ENCODE data around the gene TNFSF8.

TNFSF8 gene

DNA sequence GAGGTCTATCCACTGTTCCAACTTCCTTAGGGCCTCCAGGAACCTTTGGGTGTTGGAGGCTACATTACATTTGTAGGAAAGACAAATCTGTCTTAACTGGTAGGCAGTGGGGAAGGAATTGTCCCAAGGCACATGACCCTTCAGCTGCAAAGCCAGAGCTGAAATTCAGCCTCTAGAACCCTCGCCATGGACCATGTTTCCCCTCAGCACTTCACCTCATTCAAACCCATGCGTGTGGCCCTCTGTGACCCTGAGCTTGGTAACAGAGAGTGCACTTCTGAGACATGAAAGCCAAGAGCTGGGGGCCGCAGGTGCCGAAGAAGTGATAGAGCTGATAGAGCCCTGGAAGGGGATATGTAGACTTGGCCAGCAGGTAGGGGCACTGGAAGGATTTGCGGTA lies 17.2 kb downstream of the TNFSF8 start:
- H3K14ac ChIP-seq (ENCODE audit: low read length): peak overlapping the region; percentile 33
- no peak for DNase-seq
- H4K91ac ChIP-seq (ENCODE audit: low read depth, low read length): peak overlapping the region; percentile 96
- H3K79me2 ChIP-seq (ENCODE audit: control insufficient read depth, insufficient read depth, low read length, poor library complexity): peaks cover 6% of the 10 kb centered on the region
- H3K18ac ChIP-seq (ENCODE audit: low read length): peak overlapping the region; percentile 13
- H4K12ac ChIP-seq (ENCODE audit: low read depth, low read length): peak overlapping the region; percentile 11
- no peaks in the 10 kb centered on the region for H3K36me3 ChIP-seq (ENCODE audit: control insufficient read depth in 1 of 2, insufficient read depth in 2 of 2, low read length in 2 of 2)
- H4K8ac ChIP-seq (ENCODE audit: low read depth, low read length): peak overlapping the region; percentile 37
- H2BK5ac ChIP-seq (ENCODE audit: low read depth, low read length, poor library complexity): peak overlapping the region; percentile 75
- peak overlapping the region; percentile 55 for H3K27ac ChIP-seq (ENCODE audit: low read depth, low read length)
- H3K4me2 ChIP-seq (ENCODE audit: low read length): no peak overlapping the region
- H3K27me3 ChIP-seq (ENCODE audit: insufficient read depth, low read length): no peaks in the 10 kb centered on the region
- H3K4me3 ChIP-seq (ENCODE audit: low read depth, low read length): no peak overlapping the region
- H3K4ac ChIP-seq (ENCODE audit: low read depth, low read length): peak overlapping the region; percentile 13
- WGBS (ENCODE audit: extremely low coverage, insufficient coverage, insufficient read length): no CpG with 5 or more reads among the region's 5 CpGs
- H2BK120ac ChIP-seq (ENCODE audit: insufficient read depth, low read length, poor library complexity): peak overlapping the region; percentile 80
- peak overlapping the region; percentile 18 for H3K9ac ChIP-seq (ENCODE audit: low read length)
- H2AK5ac ChIP-seq (ENCODE audit: low read length): peak overlapping the region; percentile 75
- H3K79me1 ChIP-seq (ENCODE audit: low read length): peaks cover 41% of the 10 kb centered on the region
- no peak overlapping the region for H3K23ac ChIP-seq (ENCODE audit: low read length)
- H2AFZ ChIP-seq (ENCODE audit: insufficient read depth, low read length, poor library complexity): no peak overlapping the region
- H3K9me3 ChIP-seq (ENCODE audit: insufficient read depth, low read depth, low read length): no peaks in the 10 kb centered on the region
- H2BK12ac ChIP-seq (ENCODE audit: low read length): peak overlapping the region; percentile 87
- H3K4me1 ChIP-seq (ENCODE audit: control insufficient read depth in 1 of 2, insufficient read depth in 2 of 2, low read length in 2 of 2): peaks cover 22 to 34% of the 10 kb centered on the region in 2 experiments

- Histone ChIP-seq H3K27me3 (ENCODE audit: insufficient read depth, low read length) (no peaks in the 10 kb centered on the region), H3K4me3 (ENCODE audit: low read depth, low read length) (no peak overlapping the region), H3K18ac (ENCODE audit: low read length) (no peak overlapping the region), H3K14ac (ENCODE audit: low read length) (no peak overlapping the region), H2BK5ac (ENCODE audit: low read depth, low read length, poor library complexity) (no peak overlapping the region), H2AFZ (ENCODE audit: insufficient read depth, low read length, poor library complexity) (no peak overlapping the region), H2BK120ac (ENCODE audit: insufficient read depth, low read length, poor library complexity) (peak overlapping the region; percentile 84), H2BK12ac (ENCODE audit: low read length) (no peak overlapping the region), H4K91ac (ENCODE audit: low read depth, low read length) (no peak overlapping the region), H4K12ac (ENCODE audit: low read depth, low read length) (no peak overlapping the region), H3K36me3 (ENCODE audit: control insufficient read depth in 1 of 2, insufficient read depth in 2 of 2, low read length in 2 of 2) (no peaks in the 10 kb centered on the region), H3K4me2 (ENCODE audit: low read length) (no peak overlapping the region), H3K27ac (ENCODE audit: low read depth, low read length) (no peak overlapping the region), H3K9me3 (ENCODE audit: insufficient read depth, low read depth, low read length) (no peaks in the 10 kb centered on the region), H3K9ac (ENCODE audit: low read length) (no peak overlapping the region), H3K23ac (ENCODE audit: low read length) (no peak overlapping the region), H4K8ac (ENCODE audit: low read depth, low read length) (no peak overlapping the region), H3K4me1 (ENCODE audit: control insufficient read depth in 1 of 2, insufficient read depth in 2 of 2, low read length in 2 of 2) (peaks cover 29 to 42% of the 10 kb centered on the region in 2 experiments), H3K79me2 (ENCODE audit: control insufficient read depth, insufficient read depth, low read length, poor library complexity) (peaks cover 10% of the 10 kb centered on the region), H2AK5ac (ENCODE audit: low read length) (no peak overlapping the region), H3K79me1 (ENCODE audit: low read length) (peaks cover 52% of the 10 kb centered on the region), H3K4ac (ENCODE audit: low read depth, low read length) (no peak overlapping the region)
- no CpG with 5 or more reads among the region's 2 CpGs for WGBS (ENCODE audit: extremely low coverage, insufficient coverage, insufficient read length)
- peak in 1 of 2 donors; percentile 79 for DNase-seq
Observed at GRCh38 chr9:114911167-114911821, 19.1 kb downstream of the TNFSF8 start.

DNA sequence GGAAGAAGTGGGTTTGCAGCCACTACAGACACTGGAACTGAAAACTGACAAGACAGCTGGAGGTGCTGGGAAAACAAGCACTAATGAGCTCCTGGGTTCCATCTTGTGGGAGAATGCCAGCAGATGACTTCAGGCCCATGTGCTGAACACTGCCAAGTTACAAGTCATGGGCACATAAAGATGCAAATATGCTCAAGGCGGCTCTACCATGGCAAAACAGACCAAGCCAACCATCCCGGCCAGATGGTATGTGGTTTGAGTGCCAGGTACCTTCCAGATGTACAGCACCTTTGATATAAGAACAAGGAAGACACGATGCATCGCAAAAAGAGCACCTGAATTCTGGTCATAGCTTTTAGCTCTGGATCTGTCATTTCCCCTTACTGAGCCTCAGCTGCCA lies 19.9 kb downstream of the TNFSF8 start:
- peak overlapping the region; percentile 18 for H3K4ac ChIP-seq (ENCODE audit: low read depth, low read length)
- peak overlapping the region; percentile 42 for H4K8ac ChIP-seq (ENCODE audit: low read depth, low read length)
- H3K27ac ChIP-seq (ENCODE audit: low read depth, low read length): no peak overlapping the region
- peak overlapping the region; percentile 70 for H2BK5ac ChIP-seq (ENCODE audit: low read depth, low read length, poor library complexity)
- no peak overlapping the region for H3K4me3 ChIP-seq (ENCODE audit: low read depth, low read length)
- H3K27me3 ChIP-seq (ENCODE audit: insufficient read depth, low read length): no peaks in the 10 kb centered on the region
- peaks cover 52% of the 10 kb centered on the region for H3K79me1 ChIP-seq (ENCODE audit: low read length)
- no peak overlapping the region for H2AFZ ChIP-seq (ENCODE audit: insufficient read depth, low read length, poor library complexity)
- H3K14ac ChIP-seq (ENCODE audit: low read length): peak overlapping the region; percentile 32
- DNase-seq: no peak
- peak overlapping the region; percentile 100 for H4K91ac ChIP-seq (ENCODE audit: low read depth, low read length)
- peaks cover 10% of the 10 kb centered on the region for H3K79me2 ChIP-seq (ENCODE audit: control insufficient read depth, insufficient read depth, low read length, poor library complexity)
- H2BK120ac ChIP-seq (ENCODE audit: insufficient read depth, low read length, poor library complexity): peak overlapping the region; percentile 84
- H3K36me3 ChIP-seq (ENCODE audit: control insufficient read depth in 1 of 2, insufficient read depth in 2 of 2, low read length in 2 of 2): no peaks in the 10 kb centered on the region
- H3K4me1 ChIP-seq (ENCODE audit: control insufficient read depth in 1 of 2, insufficient read depth in 2 of 2, low read length in 2 of 2): peaks cover 29 to 43% of the 10 kb centered on the region in 2 experiments
- H3K18ac ChIP-seq (ENCODE audit: low read length): peak overlapping the region; percentile 3
- no peaks in the 10 kb centered on the region for H3K9me3 ChIP-seq (ENCODE audit: insufficient read depth, low read depth, low read length)
- no CpG with 5 or more reads among the region's 4 CpGs for WGBS (ENCODE audit: extremely low coverage, insufficient coverage, insufficient read length)
- H2BK12ac ChIP-seq (ENCODE audit: low read length): peak overlapping the region; percentile 89
- no peak overlapping the region for H3K9ac ChIP-seq (ENCODE audit: low read length)
- H4K12ac ChIP-seq (ENCODE audit: low read depth, low read length): no peak overlapping the region
- H3K4me2 ChIP-seq (ENCODE audit: low read length): no peak overlapping the region
- H3K23ac ChIP-seq (ENCODE audit: low read length): no peak overlapping the region
- peak overlapping the region; percentile 87 for H2AK5ac ChIP-seq (ENCODE audit: low read length)

- peaks cover 26 to 44% of the 10 kb centered on the region in 2 experiments for H3K4me1 ChIP-seq (ENCODE audit: control insufficient read depth in 1 of 2, insufficient read depth in 2 of 2, low read length in 2 of 2)
- peak overlapping the region; percentile 42 for H4K8ac ChIP-seq (ENCODE audit: low read depth, low read length)
- no peak overlapping the region for H3K4me3 ChIP-seq (ENCODE audit: low read depth, low read length)
- H3K14ac ChIP-seq (ENCODE audit: low read length): peak overlapping the region; percentile 32
- H3K4ac ChIP-seq (ENCODE audit: low read depth, low read length): peak overlapping the region; percentile 57
- H3K4me2 ChIP-seq (ENCODE audit: low read length): no peak overlapping the region
- no peak overlapping the region for H3K23ac ChIP-seq (ENCODE audit: low read length)
- peak overlapping the region; percentile 100 for H4K91ac ChIP-seq (ENCODE audit: low read depth, low read length)
- peak overlapping the region; percentile 84 for H2BK120ac ChIP-seq (ENCODE audit: insufficient read depth, low read length, poor library complexity)
- peaks cover 51% of the 10 kb centered on the region for H3K79me1 ChIP-seq (ENCODE audit: low read length)
- peak overlapping the region; percentile 87 for H2AK5ac ChIP-seq (ENCODE audit: low read length)
- H3K9ac ChIP-seq (ENCODE audit: low read length): no peak overlapping the region
- H3K9me3 ChIP-seq (ENCODE audit: insufficient read depth, low read depth, low read length): no peaks in the 10 kb centered on the region
- H3K36me3 ChIP-seq (ENCODE audit: control insufficient read depth in 1 of 2, insufficient read depth in 2 of 2, low read length in 2 of 2): no peaks in the 10 kb centered on the region
- H2BK5ac ChIP-seq (ENCODE audit: low read depth, low read length, poor library complexity): peak overlapping the region; percentile 100
- H3K18ac ChIP-seq (ENCODE audit: low read length): peak overlapping the region; percentile 92
- H2AFZ ChIP-seq (ENCODE audit: insufficient read depth, low read length, poor library complexity): no peak overlapping the region
- no peaks in the 10 kb centered on the region for H3K27me3 ChIP-seq (ENCODE audit: insufficient read depth, low read length)
- H2BK12ac ChIP-seq (ENCODE audit: low read length): peak overlapping the region; percentile 93
- no peak overlapping the region for H4K12ac ChIP-seq (ENCODE audit: low read depth, low read length)
- H3K79me2 ChIP-seq (ENCODE audit: control insufficient read depth, insufficient read depth, low read length, poor library complexity): peaks cover 10% of the 10 kb centered on the region
- H3K27ac ChIP-seq (ENCODE audit: low read depth, low read length): peak overlapping the region; percentile 99
- no CpG with 5 or more reads among the region's 1 CpG for WGBS (ENCODE audit: extremely low coverage, insufficient coverage, insufficient read length)
- no peak for DNase-seq
Observed at GRCh38 chr9:114909661-114910060, 20.7 kb downstream of the TNFSF8 start.
